Measurements from ENCODE around the gene TMEM204. TPM values are rescaled to one million over a fixed set of nuclear protein-coding genes. Genes with fewer than 3 reads are reported as not detected.

Gene TMEM204
- total RNA-seq, 4 donors from 2014 or later = 28.6 to 48.2 (median 36.6) TPM

GRCh38 chr16:1541293-1542165, 8.1 kb downstream of the TMEM204 start:
- Histone ChIP-seq H3K27me3 (no peaks in the 10 kb centered on the region), H3K36me3 (peaks cover 0 to 75% of the 10 kb centered on the region in 2 donors), H3K4me3 (no peak overlapping the region), H3K4me1 (peaks cover 0 to 100% (median 37%) of the 10 kb centered on the region in 3 donors), H3K27ac (peak overlapping the region in 3 of 4 donors; percentile 51 to 90 (median 88)), H3K9me3 (no peaks in the 10 kb centered on the region)
- no peak for TF ChIP-seq POLR2AphosphoS5 (IDR thresholded peaks at IDR 0.05)
- TF ChIP-seq POLR2A (IDR thresholded peaks at IDR 0.05) = no peak
- TF ChIP-seq EP300 (IDR thresholded peaks at IDR 0.05) = no peak
- no peak for TF ChIP-seq CTCF (IDR thresholded peaks at IDR 0.05)
- WGBS, 2 donors (ENCODE audit: low coverage in 1 of 2) = 63% methylated on average over 7 of the region's 41 CpGs; no CpG with 5 or more reads in 1 of the 2 donors
- no peak for ATAC-seq

- Histone ChIP-seq H3K36me3 (peaks cover 0 to 74% of the 10 kb centered on the region in 2 donors), H3K27ac (peak overlapping the region in 3 of 4 donors; percentile 51 to 90 (median 88)), H3K9me3 (no peaks in the 10 kb centered on the region), H3K4me1 (peaks cover 0 to 100% (median 32%) of the 10 kb centered on the region in 3 donors), H3K27me3 (no peaks in the 10 kb centered on the region), H3K4me3 (no peak overlapping the region)
- 73% methylated on average over 2 of the region's 2 CpGs; no CpG with 5 or more reads in 1 of the 2 donors for WGBS, 2 donors (ENCODE audit: low coverage in 1 of 2)
- no peak for ATAC-seq
- TF ChIP-seq POLR2A (IDR thresholded peaks at IDR 0.05) (no peak), EP300 (IDR thresholded peaks at IDR 0.05) (no peak), POLR2AphosphoS5 (IDR thresholded peaks at IDR 0.05) (no peak), CTCF (IDR thresholded peaks at IDR 0.05) (no peak)
Measured at GRCh38 chr16:1542166-1542500, 8.7 kb downstream of the TMEM204 start.

GRCh38 chr16:1542533-1542932, 9.1 kb downstream of the TMEM204 start:
- Histone ChIP-seq H3K9me3 (no peaks in the 10 kb centered on the region), H3K27ac (peak overlapping the region in 3 of 4 donors; percentile 51 to 90 (median 88)), H3K4me1 (peaks cover 0 to 100% (median 32%) of the 10 kb centered on the region in 3 donors), H3K4me3 (no peak overlapping the region), H3K27me3 (no peaks in the 10 kb centered on the region), H3K36me3 (peaks cover 0 to 72% of the 10 kb centered on the region in 2 donors)
- ATAC-seq = no peak
- WGBS, 2 donors (ENCODE audit: low coverage in 1 of 2) = 80% methylated on average over 2 of the region's 18 CpGs; no CpG with 5 or more reads in 1 of the 2 donors
- no peak for TF ChIP-seq POLR2AphosphoS5 (IDR thresholded peaks at IDR 0.05)
- no peak for TF ChIP-seq POLR2A (IDR thresholded peaks at IDR 0.05)
- TF ChIP-seq CTCF (IDR thresholded peaks at IDR 0.05) = no peak
- no peak for TF ChIP-seq EP300 (IDR thresholded peaks at IDR 0.05)

- Histone ChIP-seq H3K27me3 (no peaks in the 10 kb centered on the region), H3K4me1 (peaks cover 0 to 100% (median 35%) of the 10 kb centered on the region in 3 donors), H3K4me3 (no peak overlapping the region), H3K36me3 (peaks cover 0 to 72% of the 10 kb centered on the region in 2 donors), H3K27ac (peak overlapping the region in 3 of 4 donors; percentile 51 to 90 (median 88)), H3K9me3 (no peaks in the 10 kb centered on the region)
- no peak for TF ChIP-seq EP300 (IDR thresholded peaks at IDR 0.05)
- TF ChIP-seq POLR2AphosphoS5 (IDR thresholded peaks at IDR 0.05) = peak; percentile 16
- no peak for TF ChIP-seq POLR2A (IDR thresholded peaks at IDR 0.05)
- TF ChIP-seq CTCF (IDR thresholded peaks at IDR 0.05) = peak in 1 of 4 experiments; percentile 13
- WGBS, 2 donors (ENCODE audit: low coverage in 1 of 2) = 36 to 46% methylated on average over 5 to 13 of the region's 30 CpGs
- peak; percentile 60 for ATAC-seq
Measured at GRCh38 chr16:1543085-1543896, 9.8 kb downstream of the TMEM204 start.
